Jurkat, Clone E6-1 (cell line): ENCODE data around the gene PNPLA1. TPM values are rescaled to one million over a fixed set of nuclear protein-coding genes. Genes with fewer than 3 reads are reported as not detected.

ENCODE experiments used
- DNase-seq: peaks from one replicate; pipeline ENCODE4 v3.0.0-alpha.2; 2011; ENCODE audit warnings: low read depth, low spot score
- H3K4me3 ChIP-seq: 2 replicates; pipeline ENCODE4 v1.5.1; 2011; ENCODE audit warnings: mild to moderate bottlenecking, low read length, control low read depth, moderate library complexity
- polyA plus RNA-seq: library from polyadenylated mRNA; unstranded; fragments of >200 nt; gene quantifications from one replicate; pipeline ENCODE4 v1.2.1, GENCODE V29; 2012; ENCODE audit warnings: missing spikeins; ENCODE audit not compliant: insufficient read length, insufficient read depth

The PNPLA1 gene
- not detected for polyA plus RNA-seq

GRCh38 chr6:36269834-36270705, at the start of gene PNPLA1:
Gene PNPLA1 (plus strand): TSS chr6:36270060. CDS start chr6:36270460, 400 bp downstream.
- H3K4me3 ChIP-seq: no peak within 1 kb of the TSS
- DNase-seq: no peak

GRCh38 chr6:36220226-36220625, 49.6 kb upstream of the PNPLA1 start:
- no peak for DNase-seq
- H3K4me3 ChIP-seq: no peak overlapping the region

GRCh38 chr6:36221674-36222073, 48.2 kb upstream of the PNPLA1 start:
- no peak overlapping the region for H3K4me3 ChIP-seq
- DNase-seq: no peak

- no peak for DNase-seq
- no peak overlapping the region for H3K4me3 ChIP-seq
Observed at GRCh38 chr6:36222924-36223323, 46.9 kb upstream of the PNPLA1 start.

- DNase-seq: no peak
- no peak overlapping the region for H3K4me3 ChIP-seq
Observed at GRCh38 chr6:36223706-36224105, 46.2 kb upstream of the PNPLA1 start.

- no peak for DNase-seq
- H3K4me3 ChIP-seq: no peak overlapping the region
Observed at GRCh38 chr6:36224918-36225461, 44.9 kb upstream of the PNPLA1 start.

DNA sequence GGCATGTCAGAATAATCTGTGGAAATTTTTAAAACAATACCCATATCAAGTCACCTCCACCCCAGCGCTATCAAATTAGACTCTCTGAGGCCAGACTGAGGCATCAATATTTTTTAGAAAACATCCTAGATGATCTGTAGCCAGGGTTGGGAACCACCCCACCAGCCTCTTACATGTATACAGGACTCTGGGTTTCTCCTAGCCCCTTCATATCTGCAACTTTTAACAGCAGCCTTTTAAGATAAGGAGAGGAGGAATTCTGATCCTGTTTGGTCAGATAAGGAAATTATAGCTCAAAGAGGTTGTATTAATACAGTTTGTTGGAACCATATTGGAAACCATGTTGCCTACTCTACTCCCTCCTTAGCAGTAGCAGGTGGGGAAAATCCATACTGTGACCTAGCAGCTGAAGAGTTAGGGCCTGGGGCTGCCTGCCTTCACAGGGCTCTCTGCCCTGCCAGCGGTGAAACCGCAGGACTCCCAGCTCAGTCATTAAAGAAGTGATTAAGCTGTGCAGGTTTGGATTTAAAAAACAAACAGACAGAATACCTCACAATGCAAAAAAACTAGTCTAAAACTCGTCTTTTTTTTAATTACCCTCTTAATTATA, 43.3 kb upstream of the PNPLA1 start:
- H3K4me3 ChIP-seq: no peak overlapping the region
- no peak for DNase-seq

DNA sequence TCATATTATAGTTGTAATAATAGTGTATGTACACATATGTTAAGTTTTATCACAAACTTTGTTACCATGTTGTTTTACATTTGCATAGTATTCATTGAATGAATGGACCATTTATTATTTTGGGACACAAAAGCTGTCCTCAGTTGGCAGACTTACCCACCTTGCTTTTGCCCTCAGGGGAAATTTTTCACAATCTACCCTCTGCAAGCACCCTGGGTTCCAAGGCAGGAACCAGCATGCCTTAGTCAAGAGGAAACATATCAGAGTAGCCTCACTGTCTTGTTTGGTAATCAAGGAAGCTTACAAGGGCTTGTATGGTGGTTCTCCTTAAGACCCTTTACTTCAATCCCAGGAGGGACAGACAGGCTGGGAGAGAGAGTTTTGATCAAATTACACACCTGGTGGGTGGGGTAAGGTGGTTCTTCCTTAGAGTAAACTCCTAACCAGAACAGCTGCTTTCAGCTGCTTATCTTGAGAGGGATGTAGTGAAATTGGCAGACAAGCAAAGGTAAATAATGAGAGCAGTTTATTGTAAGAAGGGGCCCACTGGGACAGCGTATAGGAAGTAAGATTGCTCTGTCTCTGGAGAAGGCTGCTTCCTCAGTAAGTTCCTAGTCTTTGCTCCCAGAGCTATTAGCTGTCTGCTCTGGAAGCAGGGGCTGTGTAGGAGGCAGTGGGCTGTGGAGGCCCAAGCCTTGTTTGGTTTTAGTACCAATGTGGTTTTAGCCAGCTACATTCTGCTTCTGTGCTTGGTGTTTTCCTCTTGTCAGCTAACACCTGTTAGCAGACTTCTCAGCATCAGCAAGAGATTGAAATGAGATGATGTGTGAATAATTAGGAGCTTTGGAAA, 42.3 kb upstream of the PNPLA1 start:
- no peak overlapping the region for H3K4me3 ChIP-seq
- DNase-seq: no peak

DNA sequence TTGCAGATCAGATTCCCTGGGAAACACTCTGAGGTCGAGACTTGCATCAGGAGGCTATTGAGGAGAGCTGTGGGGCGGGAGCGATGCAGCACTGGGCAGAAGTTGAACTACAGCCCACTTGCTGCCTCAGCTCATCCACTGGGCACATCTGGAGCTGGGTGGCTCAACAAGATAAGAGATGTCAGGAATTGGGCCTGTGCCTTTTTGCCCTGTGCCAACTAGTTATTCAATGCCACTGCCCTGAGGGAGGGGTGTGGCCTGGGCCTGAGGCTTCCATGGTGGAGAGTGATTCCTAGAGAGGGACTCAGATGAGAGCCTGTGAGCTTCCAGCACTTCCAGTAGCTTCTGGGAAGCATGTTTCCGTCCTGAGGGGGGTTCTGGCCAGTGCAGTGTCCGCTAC, 40.6 kb upstream of the PNPLA1 start:
- DNase-seq: no peak

GRCh38 chr6:36230371-36230770, 39.5 kb upstream of the PNPLA1 start:
- DNase-seq: no peak
- no peak overlapping the region for H3K4me3 ChIP-seq

More for the DNA sequence above, 40.6 kb upstream of the PNPLA1 start:
- H3K4me3 ChIP-seq: no peak overlapping the region

- H3K4me3 ChIP-seq: no peak overlapping the region
- no peak for DNase-seq
Observed at GRCh38 chr6:36232172-36232571, 37.7 kb upstream of the PNPLA1 start.

- no peak for DNase-seq
- no peak overlapping the region for H3K4me3 ChIP-seq
Observed at GRCh38 chr6:36235309-36235708, 34.6 kb upstream of the PNPLA1 start.

- no peak for DNase-seq
- H3K4me3 ChIP-seq: no peak overlapping the region
Observed at GRCh38 chr6:36235862-36236261, 34.0 kb upstream of the PNPLA1 start.

GRCh38 chr6:36239774-36240173, 30.1 kb upstream of the PNPLA1 start:
- no peak overlapping the region for H3K4me3 ChIP-seq
- DNase-seq: no peak

- DNase-seq: peak; percentile 45
- H3K4me3 ChIP-seq: no peak overlapping the region
Observed at GRCh38 chr6:36241728-36242127, 28.1 kb upstream of the PNPLA1 start.

DNA sequence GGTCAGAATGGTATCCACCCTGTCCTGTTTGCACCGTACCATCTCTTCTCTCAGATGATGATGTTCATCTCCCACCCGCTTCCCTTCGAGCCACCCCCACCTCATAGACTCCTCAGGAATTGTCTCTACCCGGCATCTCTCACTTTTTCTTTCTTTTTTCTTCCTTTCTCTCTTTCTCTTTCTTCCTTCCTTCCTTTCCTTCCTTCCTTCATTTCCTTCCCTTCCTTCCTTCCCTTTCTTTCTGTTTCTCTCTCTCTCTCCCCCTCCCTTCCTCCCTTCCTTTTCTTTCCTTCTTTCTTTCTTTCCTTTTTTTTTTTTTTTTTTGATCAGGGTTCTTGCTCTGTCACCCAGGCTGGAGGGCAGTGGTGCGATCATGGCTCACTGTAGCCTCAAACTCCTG, 27.7 kb upstream of the PNPLA1 start:
- no peak for DNase-seq
- no peak overlapping the region for H3K4me3 ChIP-seq

DNA sequence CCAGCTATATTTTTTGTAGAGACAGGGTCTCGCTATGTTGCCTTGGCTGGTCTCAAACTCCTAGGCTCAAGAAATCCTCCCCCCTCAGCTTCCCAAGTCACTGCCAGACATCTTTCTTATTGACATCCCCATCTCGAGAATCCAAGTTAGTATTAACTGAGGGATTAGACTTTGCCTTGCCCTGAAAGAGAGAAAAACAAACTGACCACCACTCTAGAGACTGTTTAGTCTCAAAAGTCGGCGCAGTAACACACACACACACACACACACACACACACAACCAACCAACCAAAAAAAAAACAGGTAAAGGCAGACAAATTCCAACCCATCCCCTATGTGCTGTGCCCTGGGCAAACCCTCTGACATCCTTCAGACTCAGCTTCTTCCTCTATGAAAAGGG, 27.2 kb upstream of the PNPLA1 start:
- no peak for DNase-seq
- H3K4me3 ChIP-seq: no peak overlapping the region

- DNase-seq: no peak
- H3K4me3 ChIP-seq: no peak overlapping the region
Observed at GRCh38 chr6:36243562-36244212, 26.2 kb upstream of the PNPLA1 start.
